ENCODE results near the gene CASK. TPM values are rescaled to one million over a fixed set of nuclear protein-coding genes. Genes with fewer than 3 reads are reported as not detected.

The CASK gene
- total RNA-seq, 2 donors from 2014 or later, result 15.0 to 17.0 TPM

DNA sequence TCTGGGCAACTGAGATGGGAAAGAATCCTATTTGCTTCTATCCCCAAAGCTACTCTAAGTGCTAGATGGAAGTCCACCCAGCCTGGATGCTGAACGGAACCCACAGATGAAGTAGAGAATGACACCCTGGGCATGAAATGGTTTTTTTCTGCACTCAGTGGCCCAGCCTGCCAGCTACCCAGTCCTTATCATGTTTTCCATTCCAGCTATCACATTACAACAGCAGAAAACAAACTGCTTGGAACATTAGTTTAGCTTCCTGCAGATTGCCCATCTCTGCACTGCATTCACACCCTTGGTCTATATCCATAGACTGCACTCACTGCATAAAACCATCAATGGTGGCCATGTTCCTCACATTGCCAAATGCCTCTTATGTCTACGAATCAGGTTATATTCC, 397.1 kb downstream of the CASK start:
- Histone ChIP-seq H3K36me3 (no peaks in the 10 kb centered on the region), H3K27me3 (no peaks in the 10 kb centered on the region), H3K4me1 (peaks cover 0 to 3% of the 10 kb centered on the region in 2 donors), H3K27ac (peak overlapping the region in 1 of 2 donors; percentile 61), H3K9me3 (no peaks in the 10 kb centered on the region), H3K4me3 (no peak overlapping the region)
- no peak for TF ChIP-seq CTCF (IDR thresholded peaks at IDR 0.05)
- DNase-seq (ENCODE audit: low spot score), result no peak

- no peak for DNase-seq (ENCODE audit: low spot score)
- no peaks in the 10 kb centered on the region for H3K36me3 ChIP-seq
- H3K4me3 ChIP-seq, result no peak overlapping the region
- no peaks in the 10 kb centered on the region for H3K9me3 ChIP-seq
- peaks cover 0 to 3% of the 10 kb centered on the region in 2 donors for H3K4me1 ChIP-seq
- H3K27ac ChIP-seq, result no peak overlapping the region
- no peak for TF ChIP-seq CTCF (IDR thresholded peaks at IDR 0.05)
- no peaks in the 10 kb centered on the region for H3K27me3 ChIP-seq
These were observed 400.7 kb downstream of the CASK start for GRCh38 chrX:41522671-41523070.

- Histone ChIP-seq H3K9me3 (no peaks in the 10 kb centered on the region), H3K27ac (no peak overlapping the region), H3K36me3 (no peaks in the 10 kb centered on the region), H3K4me1 (peaks cover 0 to 3% of the 10 kb centered on the region in 2 donors), H3K27me3 (no peaks in the 10 kb centered on the region), H3K4me3 (no peak overlapping the region)
- no peak for DNase-seq (ENCODE audit: low spot score)
- no peak for TF ChIP-seq CTCF (IDR thresholded peaks at IDR 0.05)
These were observed 401.3 kb downstream of the CASK start for GRCh38 chrX:41522081-41522480.

GRCh38 chrX:41519468-41519867, 403.9 kb downstream of the CASK start:
- no peak overlapping the region for H3K4me3 ChIP-seq
- H3K27ac ChIP-seq, result no peak overlapping the region
- H3K4me1 ChIP-seq, result peaks cover 0 to 3% of the 10 kb centered on the region in 2 donors
- no peaks in the 10 kb centered on the region for H3K36me3 ChIP-seq
- no peak for TF ChIP-seq CTCF (IDR thresholded peaks at IDR 0.05)
- DNase-seq (ENCODE audit: low spot score), result no peak
- H3K27me3 ChIP-seq, result no peaks in the 10 kb centered on the region
- no peaks in the 10 kb centered on the region for H3K9me3 ChIP-seq

- H3K27ac ChIP-seq, result no peak overlapping the region
- H3K36me3 ChIP-seq, result no peaks in the 10 kb centered on the region
- no peak for DNase-seq (ENCODE audit: low spot score)
- H3K27me3 ChIP-seq, result no peaks in the 10 kb centered on the region
- H3K4me1 ChIP-seq, result no peaks in the 10 kb centered on the region
- H3K4me3 ChIP-seq, result no peak overlapping the region
- TF ChIP-seq CTCF (IDR thresholded peaks at IDR 0.05), result no peak
- H3K9me3 ChIP-seq, result no peaks in the 10 kb centered on the region
These were observed 404.5 kb downstream of the CASK start for GRCh38 chrX:41518841-41519220.

DNA sequence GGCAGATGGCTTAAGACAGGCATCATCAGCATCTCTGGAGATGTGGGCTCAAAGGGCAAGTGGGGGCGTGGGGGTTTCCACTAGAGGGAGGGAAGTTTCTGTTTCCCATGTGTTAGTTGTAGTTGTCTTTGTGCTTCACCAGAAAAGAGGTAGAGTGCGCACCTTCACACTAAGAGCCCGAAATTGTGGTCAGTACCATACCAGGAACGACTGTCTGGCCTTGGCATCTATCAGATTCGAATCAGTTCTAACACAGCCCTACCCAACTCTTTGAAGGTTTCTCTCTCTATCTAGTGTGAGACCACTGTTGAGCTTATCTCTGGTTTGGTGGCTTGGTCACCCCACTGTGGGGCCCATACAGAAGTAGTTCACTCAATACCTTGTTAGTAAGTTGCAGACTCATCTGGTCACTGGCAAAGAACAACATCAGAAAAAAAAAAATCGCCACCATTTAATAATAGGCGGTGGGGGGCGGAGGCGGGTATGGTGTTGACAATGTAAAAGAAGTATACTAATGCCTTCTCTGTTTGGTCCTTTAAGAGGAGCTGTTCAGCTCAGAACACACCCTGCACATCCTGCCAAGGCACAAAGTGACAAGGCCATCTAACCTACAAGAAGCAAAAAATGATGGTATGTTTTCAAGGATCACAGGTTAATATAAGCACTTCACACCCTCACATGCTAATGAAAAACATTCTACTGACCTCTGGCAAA, 405.1 kb downstream of the CASK start:
- Histone ChIP-seq H3K4me1 (no peaks in the 10 kb centered on the region), H3K27ac (no peak overlapping the region), H3K9me3 (no peaks in the 10 kb centered on the region), H3K4me3 (no peak overlapping the region), H3K27me3 (no peaks in the 10 kb centered on the region), H3K36me3 (no peaks in the 10 kb centered on the region)
- TF ChIP-seq CTCF (IDR thresholded peaks at IDR 0.05), result no peak
- DNase-seq (ENCODE audit: low spot score), result no peak
